HG03521 (cell line): ENCODE results near the gene FLOT1.
A peak's percentile ranks its signal among the peaks of the same experiment; 100 is the strongest.

ENCODE experiments used
- ATAC-seq: cut with Tn5 transposase; IDR thresholded peaks from one replicate; pipeline ENCODE4 v1.9.1; 2021; ENCODE audit warnings: mild to moderate bottlenecking, moderate library complexity; ENCODE audit not compliant: unreplicated experiment

Gene FLOT1

GRCh38 chr6:30747902-30748769, 5.6 kb upstream of the FLOT1 start:
- ATAC-seq, result no peak

- ATAC-seq, result no peak
Measured at GRCh38 chr6:30747300-30747687, 4.8 kb upstream of the FLOT1 start.

GRCh38 chr6:30744054-30744805, 1.7 kb upstream of the FLOT1 start, which contains the start of gene IER3:
Gene IER3 (minus strand): TSS chr6:30744547. CDS start chr6:30744518, 29 bp downstream.
- no peak for ATAC-seq

- peak; percentile 10 for ATAC-seq
Measured at GRCh38 chr6:30743099-30744053, 889 bp upstream of the FLOT1 start.

GRCh38 chr6:30741789-30742315, 635 bp downstream of the FLOT1 start:
- ATAC-seq, result no peak

- no peak for ATAC-seq
Measured at GRCh38 chr6:30741063-30741779, 1.3 kb downstream of the FLOT1 start.

GRCh38 chr6:30740540-30740870, 2.0 kb downstream of the FLOT1 start:
- no peak for ATAC-seq

- ATAC-seq, result no peak
Measured at GRCh38 chr6:30738532-30738931, 4.0 kb downstream of the FLOT1 start.

- ATAC-seq, result no peak
Measured at GRCh38 chr6:30735668-30736314, 6.7 kb downstream of the FLOT1 start.

- ATAC-seq, result no peak
Measured at GRCh38 chr6:30732237-30732943, 10.1 kb downstream of the FLOT1 start.

GRCh38 chr6:30730601-30731435, 11.7 kb downstream of the FLOT1 start:
- peak; percentile 69 for ATAC-seq

GRCh38 chr6:30727920-30728553, 14.4 kb downstream of the FLOT1 start:
- ATAC-seq, result no peak

- ATAC-seq, result no peak
Measured at GRCh38 chr6:30726506-30727413, 15.7 kb downstream of the FLOT1 start.

- no peak for ATAC-seq
Measured at GRCh38 chr6:30725713-30726505, 16.6 kb downstream of the FLOT1 start.

- no peak for ATAC-seq
Measured at GRCh38 chr6:30724906-30725667, 17.4 kb downstream of the FLOT1 start.
